ENCODE data around the gene HSF5. TPM values are rescaled to one million over a fixed set of nuclear protein-coding genes. Genes with fewer than 3 reads are reported as not detected.
A peak's percentile ranks its signal among the peaks of the same experiment; 100 is the strongest.

HSF5 gene, protein sequence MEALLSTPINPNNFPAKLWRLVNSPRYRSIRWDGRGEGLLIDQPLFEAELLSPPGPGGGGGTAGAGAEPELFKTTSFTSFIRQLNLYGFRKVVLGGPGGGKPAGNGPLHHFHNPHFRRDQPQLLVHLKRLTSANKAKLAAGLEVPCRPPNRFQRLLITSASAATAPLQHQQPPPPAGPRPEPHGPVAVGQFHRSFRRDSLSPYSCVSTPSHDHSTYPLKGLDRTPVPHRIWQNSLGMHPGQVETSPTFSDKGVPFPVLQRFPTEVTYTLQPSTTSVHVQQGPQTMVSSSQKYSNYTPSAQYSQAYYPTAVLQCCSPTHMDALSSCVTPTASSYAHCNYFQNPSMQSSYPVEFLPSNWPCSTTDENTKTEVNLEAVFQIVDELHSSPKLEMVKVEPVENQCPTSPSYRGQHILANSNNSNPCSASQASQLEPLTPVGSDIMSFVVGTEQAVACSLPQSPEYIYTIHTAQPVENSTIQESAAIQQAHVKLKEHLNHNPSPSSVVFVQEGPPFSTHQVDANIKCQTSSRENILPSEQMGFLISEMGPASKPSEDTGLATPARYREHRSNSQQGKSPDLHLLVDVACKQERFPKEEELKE
- under 1 TPM in 1 of 9 donors, not detected in 8; 0.11 TPM for total RNA-seq
- under 1 TPM; 0.03 to 0.08 (median 0.04) TPM for polyA plus RNA-seq
- long read RNA-seq, donor 1, full-length matches to known transcripts: 1 of 1 reads
- long read RNA-seq, donor 1, partial matches to known transcripts: 0 of 1 reads
- long read RNA-seq, donor 1, other reads (novel, unspliced or antisense): 0 of 1 reads
- long read RNA-seq, donor 2: 0 reads
- long read RNA-seq, donor 3: 0 reads
- long read RNA-seq, donor 4: 0 reads
- long read RNA-seq, donor 5: 0 reads
- long read RNA-seq, donor 6: 0 reads
- long read RNA-seq, donor 7: 0 reads
- long read RNA-seq, donor 8: 0 reads
- long read RNA-seq, donor 9: 0 reads
- long read RNA-seq, donor 10: 0 reads

DNA sequence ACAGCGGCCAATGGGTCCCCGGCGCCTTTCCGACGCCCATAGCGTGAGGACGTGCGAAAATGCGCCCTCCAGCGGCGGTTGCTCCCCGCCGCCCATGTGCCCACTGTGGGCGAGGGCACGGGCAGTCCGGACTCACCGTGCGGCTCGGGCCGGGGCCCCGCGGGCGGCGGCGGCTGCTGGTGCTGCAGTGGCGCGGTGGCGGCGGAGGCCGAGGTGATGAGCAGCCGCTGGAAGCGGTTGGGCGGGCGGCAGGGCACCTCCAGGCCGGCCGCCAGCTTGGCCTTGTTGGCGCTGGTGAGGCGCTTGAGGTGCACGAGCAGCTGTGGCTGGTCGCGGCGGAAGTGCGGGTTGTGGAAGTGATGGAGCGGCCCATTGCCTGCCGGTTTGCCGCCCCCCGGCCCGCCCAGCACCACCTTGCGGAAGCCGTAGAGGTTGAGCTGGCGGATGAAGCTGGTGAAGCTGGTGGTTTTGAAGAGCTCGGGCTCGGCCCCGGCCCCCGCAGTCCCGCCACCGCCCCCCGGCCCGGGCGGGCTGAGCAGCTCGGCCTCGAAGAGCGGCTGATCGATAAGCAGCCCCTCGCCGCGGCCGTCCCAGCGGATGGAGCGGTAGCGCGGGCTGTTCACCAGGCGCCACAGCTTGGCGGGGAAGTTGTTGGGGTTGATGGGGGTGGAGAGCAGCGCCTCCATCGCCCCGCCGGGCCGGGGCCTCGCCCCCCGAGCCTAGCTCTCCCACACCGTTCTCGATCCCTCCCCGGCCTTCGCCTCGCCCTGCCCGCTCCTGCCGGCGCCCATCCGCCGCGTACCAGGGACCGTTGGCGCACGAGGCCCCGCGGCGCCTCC, at the start of gene HSF5:
Gene HSF5, minus strand, starts transcription at position 820 of the 839 bp plus-strand sequence. Its CDS starts 134 bp downstream, at position 686.
- DNase-seq: peak in 1 of 7 donors; percentile 19
- Histone ChIP-seq H3K27ac (no peak within 1 kb of the TSS), H3K9me3 (replicated peaks in 1 of 3) (no peaks in the 10 kb centered on the region), H3K27me3 (no peaks in the 10 kb centered on the region), H3K36me3 (replicated peaks in 1 of 2) (peaks cover 0 to 36% of the 10 kb centered on the region in 2 donors), H3K4me3 (peak within 1 kb of the TSS in 1 of 4 donors; percentile 19), H3K4me1 (replicated peaks in 1 of 2) (no peaks in the 10 kb centered on the region)
- WGBS, 4 donors: 45 to 74% (median 64%) methylated on average over 26 to 98 of the region's 98 CpGs
- TF ChIP-seq, protein P1, sequence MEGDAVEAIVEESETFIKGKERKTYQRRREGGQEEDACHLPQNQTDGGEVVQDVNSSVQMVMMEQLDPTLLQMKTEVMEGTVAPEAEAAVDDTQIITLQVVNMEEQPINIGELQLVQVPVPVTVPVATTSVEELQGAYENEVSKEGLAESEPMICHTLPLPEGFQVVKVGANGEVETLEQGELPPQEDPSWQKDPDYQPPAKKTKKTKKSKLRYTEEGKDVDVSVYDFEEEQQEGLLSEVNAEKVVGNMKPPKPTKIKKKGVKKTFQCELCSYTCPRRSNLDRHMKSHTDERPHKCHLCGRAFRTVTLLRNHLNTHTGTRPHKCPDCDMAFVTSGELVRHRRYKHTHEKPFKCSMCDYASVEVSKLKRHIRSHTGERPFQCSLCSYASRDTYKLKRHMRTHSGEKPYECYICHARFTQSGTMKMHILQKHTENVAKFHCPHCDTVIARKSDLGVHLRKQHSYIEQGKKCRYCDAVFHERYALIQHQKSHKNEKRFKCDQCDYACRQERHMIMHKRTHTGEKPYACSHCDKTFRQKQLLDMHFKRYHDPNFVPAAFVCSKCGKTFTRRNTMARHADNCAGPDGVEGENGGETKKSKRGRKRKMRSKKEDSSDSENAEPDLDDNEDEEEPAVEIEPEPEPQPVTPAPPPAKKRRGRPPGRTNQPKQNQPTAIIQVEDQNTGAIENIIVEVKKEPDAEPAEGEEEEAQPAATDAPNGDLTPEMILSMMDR (IDR thresholded peaks at IDR 0.05): peak in 2 of 6 experiments; percentile 23 to 24
- TF ChIP-seq POLR2A (IDR thresholded peaks at IDR 0.05): no peak
- intact Hi-C loops (cut with DNase I): no loop called here

DNA sequence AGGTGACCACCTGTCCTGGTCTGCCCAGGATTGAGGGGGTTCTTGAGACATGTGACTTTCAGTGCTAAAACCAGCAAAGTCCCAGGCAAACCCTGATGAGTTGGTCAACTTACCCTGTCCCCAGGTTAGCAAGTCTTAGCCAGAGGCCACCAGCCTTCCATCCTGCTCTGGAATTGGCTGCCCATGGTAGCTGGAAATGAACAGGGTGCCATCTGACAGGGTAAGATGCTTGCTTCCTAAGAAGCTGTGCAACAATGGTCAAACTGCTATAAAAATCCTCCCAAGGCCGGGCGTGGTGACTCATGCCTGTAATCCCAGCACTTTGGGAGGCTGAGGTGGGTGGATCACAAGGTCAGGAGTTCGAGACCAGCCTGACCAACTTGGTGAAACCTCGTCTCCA, 49.1 kb upstream of the HSF5 start:
- H3K27ac ChIP-seq: no peak overlapping the region
- no peak for TF ChIP-seq POLR2A (IDR thresholded peaks at IDR 0.05)
- TF ChIP-seq, protein P1 (IDR thresholded peaks at IDR 0.05): no peak
- intact Hi-C loops (cut with DNase I): loop anchor here (10.0 kb wide), 2 partner anchors 48 to 158 kb away; partner anchors contain the start of genes RAD51C (in 1 of the 2) and TEX14 (in 1 of the 2)
- H3K9me3 ChIP-seq (replicated peaks in 1 of 3): no peaks in the 10 kb centered on the region
- no peak overlapping the region for H3K4me3 ChIP-seq
- no peaks in the 10 kb centered on the region for H3K36me3 ChIP-seq (replicated peaks in 1 of 2)
- no peaks in the 10 kb centered on the region for H3K27me3 ChIP-seq
- DNase-seq: peak in 1 of 7 donors; percentile 29
- 45 to 57% (median 56%) methylated on average over 4 of the region's 4 CpGs; no CpG with 5 or more reads in 1 of the 4 donors for WGBS, 4 donors
- H3K4me1 ChIP-seq (replicated peaks in 1 of 2): peaks cover 30 to 40% of the 10 kb centered on the region in 2 donors

DNA sequence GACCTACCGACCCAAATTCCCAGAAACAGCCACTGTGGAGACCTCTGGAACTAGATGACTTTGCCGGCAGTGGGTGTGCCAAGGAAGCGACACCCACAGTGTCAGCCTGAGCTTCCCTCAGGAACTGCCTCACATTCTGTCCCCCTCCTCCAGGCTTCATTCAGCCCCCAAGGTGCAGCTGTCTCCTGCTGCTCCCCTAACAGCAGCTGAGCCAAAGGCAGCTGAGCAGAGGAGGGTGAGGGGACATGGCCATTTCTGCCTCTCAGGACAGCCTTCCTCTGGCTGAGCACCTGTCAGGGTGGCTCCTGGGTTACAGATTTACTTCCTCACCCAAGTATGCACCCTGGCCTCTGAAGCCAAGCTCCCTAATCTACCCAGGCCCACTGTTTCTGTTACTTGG, 48.3 kb upstream of the HSF5 start:
- intact Hi-C loops (cut with DNase I): loop anchor here (10.0 kb wide), 2 partner anchors 48 to 158 kb away; partner anchors contain the start of genes RAD51C (in 1 of the 2) and TEX14 (in 1 of the 2)
- H3K4me3 ChIP-seq: no peak overlapping the region
- WGBS, 4 donors: 80 to 92% (median 89%) methylated on average over 1 to 3 of the region's 3 CpGs
- peaks cover 32 to 43% of the 10 kb centered on the region in 2 donors for H3K4me1 ChIP-seq (replicated peaks in 1 of 2)
- DNase-seq: no peak
- H3K27me3 ChIP-seq: no peaks in the 10 kb centered on the region
- peak overlapping the region in 1 of 5 donors; percentile 92 for H3K27ac ChIP-seq
- H3K9me3 ChIP-seq (replicated peaks in 1 of 3): no peaks in the 10 kb centered on the region
- no peak for TF ChIP-seq POLR2A (IDR thresholded peaks at IDR 0.05)
- TF ChIP-seq, protein P1 (IDR thresholded peaks at IDR 0.05): no peak
- H3K36me3 ChIP-seq (replicated peaks in 1 of 2): no peaks in the 10 kb centered on the region
